Keratinocyte (primary cell): ENCODE data around the gene ODAD4. TPM values are rescaled to one million over a fixed set of nuclear protein-coding genes. Genes with fewer than 3 reads are reported as not detected.

ENCODE experiments used
- DNase-seq: peaks from one replicate; pipeline ENCODE4 v3.0.0-alpha.2; 2011; ENCODE audit warnings: low read depth, missing footprints, low spot score
- FAIRE-seq: peaks from 2 replicates; lab custom pipeline; 2011; peaks lifted over from hg19 to GRCh38; lab: Jason Lieb, UNC
- H2AFZ ChIP-seq: 2 replicates; pipeline ENCODE4 v1.6.0; 2012; ENCODE audit warnings: low read length, control low read depth, inconsistent platforms; ENCODE audit not compliant: control insufficient read depth
- H3K27ac ChIP-seq: 2 replicates; pipeline ENCODE4 v1.5.1; 2011; ENCODE audit warnings: low read length; ENCODE audit not compliant: control insufficient read depth, insufficient read depth
- H3K27me3 ChIP-seq: 3 replicates; pipeline ENCODE4 v1.6.0; 2011; ENCODE audit warnings: low read length; ENCODE audit not compliant: control insufficient read depth, insufficient read depth; ENCODE audit errors: extremely low read depth
- H3K36me3 ChIP-seq, 2 experiments: 2 replicates in 1 of 2; 3 replicates in 1 of 2; pipeline ENCODE4 v1.5.1; 2011; ENCODE audit warnings: low read length in 2 of 2, mild to moderate bottlenecking in 1 of 2; ENCODE audit not compliant: control insufficient read depth in 2 of 2, insufficient read depth in 2 of 2; ENCODE audit errors: extremely low read depth in 1 of 2
- H3K4me1 ChIP-seq: 3 replicates; pipeline ENCODE4 v1.5.1; 2011; ENCODE audit warnings: low read length; ENCODE audit not compliant: control insufficient read depth, insufficient read depth; ENCODE audit errors: extremely low read depth
- H3K4me2 ChIP-seq: 3 replicates; pipeline ENCODE4 v1.6.0; 2011; ENCODE audit warnings: low read depth, low read length; ENCODE audit not compliant: control insufficient read depth, insufficient read depth; ENCODE audit errors: extremely low read depth
- H3K4me3 ChIP-seq, 3 experiments: fragments of 200-600 bp in 1 of 3; sonication (generic) in 1 of 3; 2 replicates in 2 of 3; 3 replicates in 1 of 3; pipeline ENCODE4 v1.5.1; 2011 to 2016; ENCODE audit warnings: low read length in 3 of 3, mild to moderate bottlenecking in 3 of 3, control low read depth in 2 of 3, inconsistent platforms in 1 of 3, low read depth in 1 of 3, mixed read lengths in 1 of 3, mixed run types in 1 of 3, moderate library complexity in 1 of 3; ENCODE audit not compliant: control insufficient read depth in 2 of 3, insufficient read depth in 2 of 3; ENCODE audit errors: extremely low read depth in 1 of 3
- H3K79me2 ChIP-seq: 2 replicates; pipeline ENCODE4 v1.6.0; 2012; ENCODE audit warnings: low read length; ENCODE audit not compliant: control insufficient read depth, insufficient read depth
- H3K9ac ChIP-seq: 3 replicates; pipeline ENCODE4 v1.6.0; 2011; ENCODE audit warnings: low read length; ENCODE audit not compliant: control insufficient read depth, insufficient read depth; ENCODE audit errors: extremely low read depth
- H3K9me1 ChIP-seq: 3 replicates; pipeline ENCODE4 v1.6.0; 2011; ENCODE audit warnings: low read length; ENCODE audit not compliant: control insufficient read depth, insufficient read depth; ENCODE audit errors: extremely low read depth
- H3K9me3 ChIP-seq: 2 replicates; pipeline ENCODE4 v1.5.1; 2012; ENCODE audit warnings: low read depth, low read length; ENCODE audit not compliant: control insufficient read depth
- H4K20me1 ChIP-seq: 3 replicates; pipeline ENCODE4 v1.6.0; 2011; ENCODE audit warnings: low read length; ENCODE audit not compliant: control insufficient read depth, insufficient read depth; ENCODE audit errors: extremely low read depth
- CTCF ChIP-seq, 3 experiments: IDR thresholded peaks in 1 of 3; conservative IDR thresholded peaks in 1 of 3; optimal IDR thresholded peaks in 1 of 3; 2 replicates in 2 of 3; 3 replicates in 1 of 3; pipeline versions ENCODE3 to v1.5.1; 2011; ENCODE audit warnings: low read length in 3 of 3, mild to moderate bottlenecking in 3 of 3, moderate library complexity in 2 of 3, control low read depth in 1 of 3, inconsistent platforms in 1 of 3; ENCODE audit not compliant: insufficient read depth in 2 of 3; ENCODE audit errors: extremely low read depth in 1 of 3
- EZH2 ChIP-seq: IDR thresholded peaks from one replicate; pipeline ENCODE4 v1.6.1; 2012; ENCODE audit warnings: inconsistent platforms, mild to moderate bottlenecking, low read length, moderate library complexity
- dilution Hi-C: fragments of 300-500 bp; cut with MboI; formaldehyde crosslinking; loops from one replicate; pipeline ENCODE4 v1.7.0; 2020; ENCODE audit warnings: low sequenced_read_pairs; ENCODE audit not compliant: extremely low pct_ligation_motif_present
- polyA plus RNA-seq, 5 experiments: library from polyadenylated mRNA; depleted of rRNA in 3 of 5; stranded (reverse) in 3 of 5; stranded (forward) in 1 of 5; unstranded in 1 of 5; fragments of >200 nt; gene quantifications; 1 replicate in 1 of 5; 2 replicates in 3 of 5; 3 replicates in 1 of 5; pipeline versions ENCODE4 v1.2.1 to v1.2.3, GENCODE V29; 2011 to 2012; ENCODE audit warnings: missing spikeins in 2 of 5, low read depth in 1 of 5, low replicate concordance in 1 of 5

The ODAD4 gene
- polyA plus RNA-seq, 1 donor (not counting 4 experiments of a cell fraction or from before 2014, with no cell fraction given) = 0.20 TPM

GRCh38 chr17:41915566-41915965, 14.9 kb upstream of the ODAD4 start:
- Histone ChIP-seq H3K9ac (no peak overlapping the region), H3K27ac (no peak overlapping the region), H3K27me3 (no peaks in the 10 kb centered on the region), H3K9me1 (peaks cover 8% of the 10 kb centered on the region), H2AFZ (no peak overlapping the region), H3K4me3 (no peak overlapping the region), H3K79me2 (peaks cover 77% of the 10 kb centered on the region), H3K4me2 (peak overlapping the region; percentile 7), H3K36me3 (peaks cover 43 to 45% of the 10 kb centered on the region in 2 experiments), H3K4me1 (peaks cover 34% of the 10 kb centered on the region), H3K9me3 (no peaks in the 10 kb centered on the region), H4K20me1 (peaks cover 64% of the 10 kb centered on the region)
- FAIRE-seq (no peak), DNase-seq (no peak)
- TF ChIP-seq CTCF (optimal IDR thresholded peaks at IDR 0.05 in 1 of 3, IDR thresholded peaks at IDR 0.05 in 1 of 3, conservative IDR thresholded peaks at IDR 0.05 in 1 of 3; ENCODE audit: extremely low read depth in 1 of 3, insufficient read depth in 2 of 3, low read length in 3 of 3) (no peak), EZH2 (no peak)
- dilution Hi-C loops = no loop called here

GRCh38 chr17:41917192-41917591, 13.2 kb upstream of the ODAD4 start:
- no peak for TF ChIP-seq CTCF (optimal IDR thresholded peaks at IDR 0.05 in 1 of 3, IDR thresholded peaks at IDR 0.05 in 1 of 3, conservative IDR thresholded peaks at IDR 0.05 in 1 of 3; ENCODE audit: extremely low read depth in 1 of 3, insufficient read depth in 2 of 3, low read length in 3 of 3)
- no peak for TF ChIP-seq EZH2
- H2AFZ ChIP-seq = no peak overlapping the region
- peak overlapping the region; percentile 93 for H3K4me2 ChIP-seq
- H3K9me1 ChIP-seq = peaks cover 8% of the 10 kb centered on the region
- H3K4me1 ChIP-seq = peaks cover 37% of the 10 kb centered on the region
- H3K79me2 ChIP-seq = peaks cover 66% of the 10 kb centered on the region
- FAIRE-seq (no peak), DNase-seq (no peak)
- H3K36me3 ChIP-seq = peaks cover 31% of the 10 kb centered on the region in 2 experiments
- no peaks in the 10 kb centered on the region for H3K9me3 ChIP-seq
- dilution Hi-C loops = no loop called here
- H4K20me1 ChIP-seq = peaks cover 55% of the 10 kb centered on the region
- H3K4me3 ChIP-seq = peak overlapping the region; percentile 82 to 94 (median 87)
- H3K27ac ChIP-seq = peak overlapping the region; percentile 79
- no peaks in the 10 kb centered on the region for H3K27me3 ChIP-seq
- H3K9ac ChIP-seq = peak overlapping the region; percentile 86
